Karpas-422 (cell line): ENCODE results near the gene NEUROG3. TPM values are rescaled to one million over a fixed set of nuclear protein-coding genes. Genes with fewer than 3 reads are reported as not detected.

Source experiments
- DNase-seq: peaks from one replicate; pipeline ENCODE4 v3.0.0-alpha.2; 2015
- H2AFZ ChIP-seq: fragments of 200-600 bp; sonication (generic); 2 replicates; pipeline ENCODE4 v1.6.1; 2014; ENCODE audit warnings: antibody characterized with exemption, low read length, mixed read lengths
- H3K27ac ChIP-seq: fragments of 200-600 bp; sonication (generic); 2 replicates; pipeline ENCODE4 v1.5.1; 2014; ENCODE audit warnings: mild to moderate bottlenecking, low read length, moderate library complexity
- H3K27me3 ChIP-seq: fragments of 200-600 bp; sonication (generic); 2 replicates; pipeline ENCODE4 v1.6.1; 2014; ENCODE audit warnings: low read length, mixed read lengths
- H3K36me3 ChIP-seq: fragments of 200-600 bp; sonication (generic); 2 replicates; pipeline ENCODE4 v1.6.1; 2014; ENCODE audit warnings: low read length, mixed read lengths; ENCODE audit not compliant: insufficient read depth
- H3K4me1 ChIP-seq: fragments of 200-600 bp; sonication (generic); 2 replicates; pipeline ENCODE4 v1.6.1; 2014; ENCODE audit warnings: mild to moderate bottlenecking, low read length, mixed read lengths
- H3K4me2 ChIP-seq: fragments of 200-600 bp; sonication (generic); 2 replicates; pipeline ENCODE4 v1.6.1; 2014; ENCODE audit warnings: low read length, low read depth, mild to moderate bottlenecking; ENCODE audit not compliant: poor library complexity, severe bottlenecking
- H3K4me3 ChIP-seq: fragments of 200-600 bp; sonication (generic); 2 replicates; pipeline ENCODE4 v1.5.1; 2014; ENCODE audit warnings: mild to moderate bottlenecking, antibody characterized with exemption, low read length, mixed read lengths
- H3K79me2 ChIP-seq: fragments of 200-600 bp; sonication (generic); 2 replicates; pipeline ENCODE4 v1.6.1; 2014; ENCODE audit warnings: mild to moderate bottlenecking, low read length, mixed read lengths
- H3K9ac ChIP-seq: fragments of 200-600 bp; sonication (generic); 2 replicates; pipeline ENCODE4 v1.6.0; 2014; ENCODE audit warnings: low read length
- H3K9me2 ChIP-seq: fragments of 200-600 bp; sonication (generic), shearing (Covaris generic); replicated peaks from 2 replicates; pipeline ENCODE4 v1.6.0; 2014; ENCODE audit warnings: mild to moderate bottlenecking, low read length, moderate library complexity; ENCODE audit not compliant: insufficient read depth
- H3K9me3 ChIP-seq: fragments of 300-700, 200-600 bp; sonication (generic); 2 replicates; pipeline ENCODE4 v1.6.1; 2014; ENCODE audit warnings: low read length, mixed read lengths
- H4K20me1 ChIP-seq: fragments of 200-600 bp; sonication (generic); 2 replicates; pipeline ENCODE4 v1.6.1; 2014; ENCODE audit warnings: mild to moderate bottlenecking, antibody characterized with exemption, low read length, low read depth; ENCODE audit not compliant: insufficient read depth
- total RNA-seq: library from RNA; depleted of rRNA; stranded (reverse); fragments of >200 nt; shearing (Covaris generic); gene quantifications from 2 replicates; pipeline ENCODE4 v1.2.3, GENCODE V29; 2014; ENCODE audit warnings: low replicate concordance

The NEUROG3 gene
- total RNA-seq, 1 experiment from 2014 or later = not detected

DNA sequence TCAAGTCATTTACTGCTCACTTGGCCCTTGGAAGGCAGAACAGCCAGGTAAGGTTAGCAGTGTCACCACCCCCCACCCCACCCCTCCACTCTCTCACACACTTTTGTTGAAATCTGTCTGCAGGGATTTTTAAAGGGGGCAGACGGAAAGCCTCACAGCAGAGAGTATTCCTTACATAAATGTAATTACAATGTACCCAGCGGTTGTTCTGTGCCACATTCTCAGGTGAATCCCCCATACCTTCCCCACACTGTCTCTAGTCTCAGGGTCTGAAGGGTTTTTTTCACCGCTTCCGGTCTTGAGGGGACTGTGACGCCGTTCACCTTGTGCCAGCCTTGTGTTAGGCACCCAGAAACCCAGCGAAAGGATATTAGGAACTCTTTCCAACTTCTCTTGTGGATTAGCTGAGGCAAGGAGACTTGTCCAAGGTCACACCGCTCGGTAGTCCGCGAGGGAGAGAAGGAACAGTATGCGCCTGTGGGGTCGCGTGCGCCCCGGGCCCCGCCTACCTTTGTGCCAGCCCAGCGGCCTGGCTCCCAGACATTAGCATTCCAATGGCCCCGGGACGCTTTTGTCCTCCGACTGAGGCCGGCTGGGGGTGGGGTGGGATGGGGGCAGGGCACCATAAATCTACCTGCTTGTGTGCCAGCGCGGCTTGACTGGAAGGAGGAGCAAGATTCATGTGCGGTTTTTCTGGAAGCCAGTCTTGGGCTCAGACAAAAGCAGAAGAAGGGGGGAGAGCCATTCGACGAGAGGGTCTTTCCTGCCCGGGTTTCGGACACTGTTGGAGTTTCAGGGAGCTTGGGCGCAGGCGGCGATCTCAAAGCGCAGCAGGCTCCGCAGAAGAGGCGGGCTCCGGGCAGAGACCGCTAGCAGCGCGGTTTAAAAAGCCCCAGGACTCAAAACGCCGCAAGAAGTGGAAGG is 4.5 kb downstream of the NEUROG3 start:
- H3K9me3 ChIP-seq = no peaks in the 10 kb centered on the region
- no peak overlapping the region for H3K4me3 ChIP-seq
- no peaks in the 10 kb centered on the region for H3K9me2 ChIP-seq
- H3K36me3 ChIP-seq = no peaks in the 10 kb centered on the region
- H3K9ac ChIP-seq = no peak overlapping the region
- H2AFZ ChIP-seq = no peak overlapping the region
- no peak for DNase-seq
- H3K27ac ChIP-seq = no peak overlapping the region
- no peaks in the 10 kb centered on the region for H3K4me1 ChIP-seq
- no peaks in the 10 kb centered on the region for H4K20me1 ChIP-seq
- no peak overlapping the region for H3K4me2 ChIP-seq
- no peaks in the 10 kb centered on the region for H3K79me2 ChIP-seq
- no peaks in the 10 kb centered on the region for H3K27me3 ChIP-seq

DNA sequence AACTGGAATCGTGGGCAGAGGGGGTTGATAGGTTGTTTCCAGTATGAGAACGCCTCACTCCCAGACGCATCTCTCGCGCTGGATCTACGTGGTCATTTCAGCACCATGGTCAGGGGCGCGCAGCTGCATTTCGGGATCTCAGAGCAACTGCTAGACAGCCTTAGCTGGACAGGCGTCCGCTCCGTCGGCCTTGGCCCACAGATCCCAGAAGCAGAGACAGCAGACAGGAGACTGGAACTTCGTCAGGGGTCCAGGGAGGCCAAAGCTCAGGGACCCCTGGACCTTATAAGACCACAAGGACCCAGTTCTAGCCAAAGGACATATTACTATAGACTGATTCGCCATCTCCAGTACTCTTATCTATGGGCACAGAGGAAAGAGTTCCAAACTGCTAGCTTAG is 5.3 kb downstream of the NEUROG3 start:
- H3K4me3 ChIP-seq = no peak overlapping the region
- H3K9ac ChIP-seq = no peak overlapping the region
- H3K27ac ChIP-seq = no peak overlapping the region
- no peaks in the 10 kb centered on the region for H3K27me3 ChIP-seq
- no peaks in the 10 kb centered on the region for H3K79me2 ChIP-seq
- H3K36me3 ChIP-seq = no peaks in the 10 kb centered on the region
- DNase-seq = no peak
- H4K20me1 ChIP-seq = no peaks in the 10 kb centered on the region
- no peaks in the 10 kb centered on the region for H3K9me2 ChIP-seq
- no peak overlapping the region for H2AFZ ChIP-seq
- no peaks in the 10 kb centered on the region for H3K9me3 ChIP-seq
- no peak overlapping the region for H3K4me2 ChIP-seq
- H3K4me1 ChIP-seq = peaks cover 7% of the 10 kb centered on the region

DNA sequence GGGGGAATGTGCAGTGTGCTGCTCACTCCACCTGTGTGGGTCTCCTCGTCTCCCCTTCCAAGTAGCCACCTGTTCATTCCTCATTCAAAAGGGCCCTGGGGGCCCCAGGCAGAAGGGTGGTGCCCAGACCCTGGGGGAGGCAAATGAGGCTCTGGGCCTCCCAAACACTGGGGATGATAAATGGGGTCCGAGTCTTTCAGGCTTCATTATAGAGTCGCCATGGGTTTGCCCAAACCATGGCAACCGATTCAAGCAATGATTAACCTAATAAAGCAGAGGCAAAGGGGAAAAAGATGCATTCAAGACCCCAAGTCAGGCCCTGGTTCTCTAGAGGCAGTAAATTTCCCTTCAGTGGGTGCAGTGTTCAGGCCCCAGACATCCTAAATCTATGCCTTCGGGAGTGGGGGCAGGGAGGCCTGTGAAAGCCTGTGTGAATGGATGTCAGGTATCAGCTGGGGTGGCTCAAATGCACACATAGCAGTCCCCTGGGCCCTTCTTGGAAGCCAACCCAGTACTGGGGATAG is 10.4 kb downstream of the NEUROG3 start:
- Histone ChIP-seq H3K27ac (no peak overlapping the region), H3K27me3 (no peaks in the 10 kb centered on the region), H3K4me3 (no peak overlapping the region), H3K4me2 (no peak overlapping the region), H3K9me3 (no peaks in the 10 kb centered on the region), H3K9ac (no peak overlapping the region), H3K79me2 (no peaks in the 10 kb centered on the region), H3K36me3 (no peaks in the 10 kb centered on the region), H3K4me1 (peaks cover 11% of the 10 kb centered on the region), H3K9me2 (no peaks in the 10 kb centered on the region), H2AFZ (no peak overlapping the region), H4K20me1 (no peaks in the 10 kb centered on the region)
- DNase-seq = peak; percentile 47

DNA sequence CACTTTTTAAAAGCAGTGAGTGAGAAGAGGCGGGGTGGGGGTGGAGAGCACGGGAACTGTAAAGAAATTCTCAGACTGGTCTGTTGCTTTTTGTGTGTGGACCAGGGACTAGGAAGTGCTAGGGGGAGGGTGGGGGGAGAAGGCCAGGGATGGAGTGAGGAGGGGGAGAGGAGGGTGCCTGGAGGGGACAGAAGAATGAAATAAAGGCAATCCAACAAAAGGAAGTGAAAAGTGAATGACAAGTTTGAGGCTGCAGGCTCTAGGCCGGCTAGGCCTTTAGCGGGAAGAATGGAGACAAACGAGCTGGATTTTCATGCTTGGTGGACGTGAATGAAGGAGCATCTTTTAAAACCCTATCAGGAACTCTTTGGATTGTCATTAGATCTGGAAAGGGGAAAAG is 13.7 kb downstream of the NEUROG3 start:
- no peaks in the 10 kb centered on the region for H3K9me2 ChIP-seq
- H3K79me2 ChIP-seq = no peaks in the 10 kb centered on the region
- peaks cover 15% of the 10 kb centered on the region for H3K4me1 ChIP-seq
- no peak overlapping the region for H3K4me2 ChIP-seq
- no peaks in the 10 kb centered on the region for H3K36me3 ChIP-seq
- no peak for DNase-seq
- no peak overlapping the region for H2AFZ ChIP-seq
- H3K4me3 ChIP-seq = no peak overlapping the region
- no peaks in the 10 kb centered on the region for H4K20me1 ChIP-seq
- H3K9me3 ChIP-seq = no peaks in the 10 kb centered on the region
- no peak overlapping the region for H3K27ac ChIP-seq
- no peaks in the 10 kb centered on the region for H3K27me3 ChIP-seq
- no peak overlapping the region for H3K9ac ChIP-seq

DNA sequence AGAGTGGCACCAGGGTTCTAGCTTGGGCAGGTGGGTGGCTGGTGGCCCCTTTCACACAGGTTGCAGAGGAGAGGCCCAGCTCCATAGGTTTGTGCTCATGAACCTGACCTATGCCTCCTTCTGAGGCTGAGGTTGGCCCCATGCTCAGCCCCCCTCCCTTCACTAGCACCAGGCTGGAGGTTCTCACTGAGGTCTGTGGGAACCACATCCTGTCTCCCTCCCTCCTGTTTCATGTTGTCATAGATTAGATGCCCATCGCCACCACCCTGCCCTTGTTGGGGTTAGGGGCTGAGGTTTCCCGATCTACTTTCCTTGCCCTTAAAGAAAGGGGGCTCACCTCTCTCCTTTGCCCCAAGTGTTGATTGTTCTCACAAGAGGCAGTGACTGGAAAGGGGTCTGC is 14.7 kb downstream of the NEUROG3 start:
- H3K4me3 ChIP-seq = no peak overlapping the region
- H3K9ac ChIP-seq = no peak overlapping the region
- H4K20me1 ChIP-seq = no peaks in the 10 kb centered on the region
- no peak for DNase-seq
- H3K4me2 ChIP-seq = no peak overlapping the region
- H3K36me3 ChIP-seq = no peaks in the 10 kb centered on the region
- H3K27me3 ChIP-seq = no peaks in the 10 kb centered on the region
- no peaks in the 10 kb centered on the region for H3K79me2 ChIP-seq
- H3K4me1 ChIP-seq = peaks cover 14% of the 10 kb centered on the region
- no peaks in the 10 kb centered on the region for H3K9me2 ChIP-seq
- no peak overlapping the region for H2AFZ ChIP-seq
- H3K27ac ChIP-seq = no peak overlapping the region
- H3K9me3 ChIP-seq = no peaks in the 10 kb centered on the region

DNA sequence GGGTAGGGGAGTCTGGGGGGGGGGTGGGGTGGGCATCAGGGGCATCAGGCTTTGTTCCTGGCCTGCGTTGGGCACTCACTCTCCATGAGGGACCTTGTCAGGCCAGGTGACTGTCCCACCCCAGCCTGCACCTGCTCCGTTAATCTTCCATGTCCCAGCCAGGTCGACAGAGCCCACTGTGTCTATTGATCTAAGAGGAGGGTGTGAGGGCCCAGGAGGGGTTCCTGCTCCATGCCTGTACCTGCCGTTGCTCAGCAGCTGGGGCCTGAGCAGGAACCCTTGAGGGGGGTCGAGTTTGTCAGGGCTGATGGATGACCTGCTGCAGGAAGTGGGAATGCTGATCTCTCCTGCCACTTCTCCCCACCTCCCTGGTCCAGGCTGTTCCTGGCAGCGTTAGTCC is 18.6 kb downstream of the NEUROG3 start:
- Histone ChIP-seq H3K4me1 (peaks cover 4% of the 10 kb centered on the region), H3K9me2 (no peaks in the 10 kb centered on the region), H3K4me3 (no peak overlapping the region), H3K27me3 (no peaks in the 10 kb centered on the region), H3K36me3 (no peaks in the 10 kb centered on the region), H3K4me2 (no peak overlapping the region), H3K9me3 (peaks cover 5% of the 10 kb centered on the region; the same call in 1 of the 2 replicates), H3K79me2 (no peaks in the 10 kb centered on the region), H3K9ac (no peak overlapping the region), H3K27ac (no peak overlapping the region), H2AFZ (no peak overlapping the region), H4K20me1 (no peaks in the 10 kb centered on the region)
- no peak for DNase-seq

DNA sequence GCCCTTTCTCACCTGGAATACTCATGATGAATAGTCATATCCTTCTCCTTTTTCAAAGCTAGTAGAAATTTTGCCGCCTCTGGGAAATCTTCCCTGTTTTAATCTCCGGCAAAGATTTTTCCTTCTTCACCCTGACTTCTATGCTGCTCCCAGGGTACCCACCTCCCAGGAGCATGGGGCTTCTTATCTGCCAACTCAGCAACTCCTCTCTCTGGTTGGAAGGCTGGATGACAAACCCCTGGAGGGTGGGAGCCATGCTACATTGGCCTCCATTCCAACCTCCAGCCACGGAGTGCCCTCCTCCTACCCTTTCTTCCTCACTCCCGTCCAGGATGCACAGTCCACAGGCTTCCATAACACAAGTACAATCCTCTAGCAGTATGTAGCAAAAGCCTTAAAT is 19.9 kb downstream of the NEUROG3 start:
- H3K9me3 ChIP-seq = peaks cover 10% of the 10 kb centered on the region; the same call in 1 of the 2 replicates
- no peak overlapping the region for H3K9ac ChIP-seq
- no peak for DNase-seq
- no peak overlapping the region for H2AFZ ChIP-seq
- no peak overlapping the region for H3K4me2 ChIP-seq
- no peak overlapping the region for H3K27ac ChIP-seq
- H4K20me1 ChIP-seq = no peaks in the 10 kb centered on the region
- no peak overlapping the region for H3K4me3 ChIP-seq
- H3K4me1 ChIP-seq = peaks cover 4% of the 10 kb centered on the region
- H3K36me3 ChIP-seq = no peaks in the 10 kb centered on the region
- no peaks in the 10 kb centered on the region for H3K27me3 ChIP-seq
- no peaks in the 10 kb centered on the region for H3K79me2 ChIP-seq
- no peaks in the 10 kb centered on the region for H3K9me2 ChIP-seq

DNA sequence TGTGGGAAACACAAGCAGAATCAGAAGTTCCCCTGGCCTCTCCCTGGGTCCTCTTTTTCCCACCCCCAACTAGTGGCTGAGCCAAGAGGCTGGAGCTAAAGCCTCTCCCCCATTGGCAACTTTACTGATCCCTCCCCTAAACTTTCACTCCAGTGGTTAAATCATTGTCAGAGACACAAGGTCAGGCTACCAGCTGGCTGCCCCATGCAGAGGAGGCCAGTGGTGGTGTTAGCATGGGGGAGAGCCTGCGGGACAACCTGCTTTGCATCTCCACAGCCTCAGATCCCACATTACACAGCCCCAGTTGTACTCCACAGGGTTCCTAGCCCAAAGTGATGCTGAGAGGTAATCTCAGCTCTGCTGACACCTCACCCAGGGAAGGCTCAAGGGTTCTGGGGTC is 21.0 kb downstream of the NEUROG3 start:
- Histone ChIP-seq H4K20me1 (no peaks in the 10 kb centered on the region), H3K4me1 (peaks cover 4% of the 10 kb centered on the region), H3K36me3 (no peaks in the 10 kb centered on the region), H3K27me3 (no peaks in the 10 kb centered on the region), H2AFZ (no peak overlapping the region), H3K9ac (no peak overlapping the region), H3K27ac (no peak overlapping the region), H3K4me2 (no peak overlapping the region), H3K4me3 (no peak overlapping the region), H3K9me2 (no peaks in the 10 kb centered on the region), H3K9me3 (peaks cover 10% of the 10 kb centered on the region; the same call in 1 of the 2 replicates), H3K79me2 (no peaks in the 10 kb centered on the region)
- DNase-seq = no peak
